Right lobe of liver (tissue), 6 donors: ENCODE data around the gene MAST4. TPM values are rescaled to one million over a fixed set of nuclear protein-coding genes. Genes with fewer than 3 reads are reported as not detected.

ENCODE experiments used
- ATAC-seq, 4 donors: fragments of 200-7000 bp; cut with Tn5 transposase; one replicate each; pipeline ENCODE4 v1.9.1; 2020; ENCODE audit warnings: mild to moderate bottlenecking in 4 of 4, moderate library complexity in 4 of 4
- DNase-seq, 3 donors: peaks; one replicate each; pipeline ENCODE4 v3.0.0-alpha.2; 2020
- H3K27ac ChIP-seq, 3 donors: fragments of 200-600 bp; one replicate each; pipeline ENCODE4 v1.8.0; 2022
- H3K27me3 ChIP-seq, 2 donors: fragments of 200-600 bp; one replicate each; pipeline ENCODE4 v1.8.0; 2022
- H3K36me3 ChIP-seq, 4 donors: fragments of 200-600 bp; sonication (generic) in 1 of 4; one replicate each; pipeline versions ENCODE4 v1.5.1 to v1.8.0; 2017 to 2022; ENCODE audit warnings: control low read depth in 1 of 4
- H3K4me1 ChIP-seq, 4 donors: fragments of 200-600 bp; sonication (generic) in 1 of 4; one replicate each; pipeline versions ENCODE4 v1.5.1 to v1.8.0; 2017 to 2022; ENCODE audit warnings: control low read depth in 1 of 4
- H3K4me3 ChIP-seq, 3 donors: fragments of 200-600 bp; one replicate each; pipeline ENCODE4 v1.8.0; 2022
- H3K9me3 ChIP-seq, 4 donors: fragments of 200-600 bp; sonication (generic) in 1 of 4; one replicate each; pipeline versions ENCODE4 v1.5.1 to v1.8.0; 2017 to 2022; ENCODE audit warnings: control low read depth in 1 of 4
- CTCF ChIP-seq, 4 donors: fragments of 200-600 bp in 3 of 4; fragments of 450-650 bp in 1 of 4; IDR thresholded peaks; one replicate each; pipeline versions ENCODE4 v1.5.1 to v1.8.0; 2016 to 2022; ENCODE audit warnings: antibody characterized with exemption in 4 of 4, mild to moderate bottlenecking in 2 of 4
- POLR2A ChIP-seq: fragments of 450-650 bp; IDR thresholded peaks from one replicate; pipeline ENCODE4 v1.6.1; 2017; ENCODE audit warnings: antibody characterized with exemption, mild to moderate bottlenecking
- WGBS: methylation state at CpG from one replicate; pipeline ENCODE4 v1.1.6; 2018; ENCODE audit warnings: low coverage, low lambda C conversion rate; ENCODE audit not compliant: insufficient coverage; ENCODE audit errors: missing lambda C conversion rate; 5-methylcytosine and 5-hydroxymethylcytosine counted together
- intact Hi-C, 2 donors: fragments of 100-400 bp; cut with DNase I; formaldehyde crosslinking; loops; one replicate each; pipeline versions ENCODE4 v1.11.2 to v1.14.1; 2022
- total RNA-seq, 6 experiments: library from RNA; depleted of rRNA in 2 of 6; stranded (reverse); fragments of >200 nt in 2 of 6; fragmentation: NEBNext Ultra II Directional in 3 of 6; extraction: Animal tissue kit (Norgen Biotek cat#: 25700) in 3 of 6; gene quantifications; one replicate each; pipeline versions ENCODE4 v1.1.0 to v1.2.4, GENCODE V29; 2016 to 2023
- donor health status: DM: no; HTN: yes; CAD: no.
- donor health status: DM: no; HTN: no; CAD: no.
- donor health status: DM: no; HTN: no; CAD: no.
- donor health status: DM: no; HTN: yes; CAD: no.
- donor health status: DM: no; HTN: yes; CAD: no.

Gene MAST4
- total RNA-seq, 6 experiments from 2014 or later, result 9.4 to 23.5 (median 13.9) TPM

- no peak for DNase-seq
- no peaks in the 10 kb centered on the region for H3K27me3 ChIP-seq
- ATAC-seq, result no peak
- no peaks in the 10 kb centered on the region for H3K9me3 ChIP-seq
- H3K36me3 ChIP-seq, result no peaks in the 10 kb centered on the region
- 77% methylated on average over 2 of the region's 2 CpGs for WGBS
- no peak overlapping the region for H3K4me3 ChIP-seq
- no peak overlapping the region for H3K27ac ChIP-seq
- TF ChIP-seq CTCF (IDR thresholded peaks at IDR 0.05) (no peak), POLR2A (no peak)
- intact Hi-C loops, result no loop called here
- H3K4me1 ChIP-seq, result peaks cover 0 to 23% (median 4%) of the 10 kb centered on the region in 4 donors
These were observed 451.4 kb downstream of the MAST4 start for GRCh38 chr5:67047616-67048015.

DNA sequence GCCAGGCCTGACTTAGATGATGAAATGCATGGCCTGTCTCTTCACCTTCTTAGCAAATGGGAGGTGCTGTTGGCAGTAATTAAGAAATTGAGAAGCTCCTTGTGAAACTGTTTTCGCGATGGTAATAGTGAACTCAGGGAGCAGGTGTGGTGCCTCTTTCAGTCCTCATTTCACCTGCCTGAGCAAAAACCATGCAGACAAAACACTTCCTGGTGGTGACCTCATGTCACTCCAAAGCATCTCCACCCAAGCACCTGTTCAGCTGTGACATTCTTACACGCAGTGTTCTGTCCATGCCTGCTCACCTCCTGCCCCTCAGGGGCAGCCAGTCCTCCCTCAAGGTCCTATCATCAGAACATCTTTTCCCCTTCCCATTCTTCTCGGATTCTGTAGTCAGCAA lies 453.9 kb downstream of the MAST4 start:
- H3K27me3 ChIP-seq, result no peaks in the 10 kb centered on the region
- H3K27ac ChIP-seq, result no peak overlapping the region
- 69% methylated on average over 4 of the region's 4 CpGs for WGBS
- H3K4me3 ChIP-seq, result no peak overlapping the region
- no peaks in the 10 kb centered on the region for H3K9me3 ChIP-seq
- peaks cover 0 to 3% (median 0%) of the 10 kb centered on the region in 4 donors for H3K4me1 ChIP-seq
- TF ChIP-seq CTCF (IDR thresholded peaks at IDR 0.05) (no peak), POLR2A (no peak)
- ATAC-seq, result no peak
- DNase-seq, result no peak
- intact Hi-C loops, result no loop called here
- H3K36me3 ChIP-seq, result no peaks in the 10 kb centered on the region

DNA sequence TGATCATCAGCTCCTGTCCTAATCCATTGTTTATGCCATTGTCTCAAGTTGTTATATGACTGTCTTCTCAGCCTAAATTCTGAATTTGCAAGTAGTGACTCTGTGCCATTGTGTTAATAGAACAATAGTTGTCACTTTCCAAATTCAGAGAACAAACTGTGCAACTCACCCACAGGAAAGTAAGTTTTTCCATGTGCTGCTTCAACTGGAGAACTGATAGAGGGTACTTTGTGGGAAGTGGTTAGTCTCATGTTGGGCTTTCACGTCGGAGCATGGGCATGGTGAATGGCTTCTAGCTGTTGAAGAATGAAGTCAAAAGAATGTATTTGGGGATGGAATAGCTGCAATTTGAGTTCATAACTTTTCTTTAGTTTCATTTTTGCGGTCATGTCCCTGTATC lies 454.4 kb downstream of the MAST4 start:
- Histone ChIP-seq H3K4me1 (peaks cover 0 to 3% (median 0%) of the 10 kb centered on the region in 4 donors), H3K9me3 (no peaks in the 10 kb centered on the region), H3K36me3 (no peaks in the 10 kb centered on the region), H3K27me3 (no peaks in the 10 kb centered on the region), H3K27ac (no peak overlapping the region), H3K4me3 (no peak overlapping the region)
- intact Hi-C loops, result no loop called here
- TF ChIP-seq CTCF (IDR thresholded peaks at IDR 0.05), result no peak
- WGBS, result 63% methylated on average over 3 of the region's 3 CpGs
- ATAC-seq, result no peak
- DNase-seq, result no peak

- Histone ChIP-seq H3K4me3 (no peak overlapping the region), H3K27ac (no peak overlapping the region), H3K36me3 (no peaks in the 10 kb centered on the region), H3K9me3 (no peaks in the 10 kb centered on the region), H3K27me3 (no peaks in the 10 kb centered on the region), H3K4me1 (peaks cover 0 to 3% (median 0%) of the 10 kb centered on the region in 4 donors)
- intact Hi-C loops, result no loop called here
- peak in 1 of 4 donors; percentile 20 for ATAC-seq
- TF ChIP-seq POLR2A (no peak), CTCF (IDR thresholded peaks at IDR 0.05) (no peak)
- 27% methylated on average over 1 of the region's 1 CpG for WGBS
- DNase-seq, result no peak
These were observed 455.0 kb downstream of the MAST4 start for GRCh38 chr5:67051164-67051563.

- no peak for ATAC-seq
- peaks cover 0 to 3% (median 0%) of the 10 kb centered on the region in 4 donors for H3K4me1 ChIP-seq
- intact Hi-C loops, result no loop called here
- no peaks in the 10 kb centered on the region for H3K9me3 ChIP-seq
- no peak for DNase-seq
- H3K27ac ChIP-seq, result no peak overlapping the region
- WGBS, result 77% methylated on average over 1 of the region's 1 CpG
- TF ChIP-seq POLR2A, result no peak
- TF ChIP-seq CTCF (IDR thresholded peaks at IDR 0.05), result no peak
- no peaks in the 10 kb centered on the region for H3K36me3 ChIP-seq
- no peaks in the 10 kb centered on the region for H3K27me3 ChIP-seq
- H3K4me3 ChIP-seq, result no peak overlapping the region
These were observed 455.8 kb downstream of the MAST4 start for GRCh38 chr5:67052034-67052433.
